D721Med (cell line): ENCODE results near the gene AP3B1.

Experiments used
- DNase-seq: peaks from one replicate; pipeline ENCODE4 v3.0.0; 2011; ENCODE audit warnings: low spot score; ENCODE audit not compliant: insufficient read length
- FAIRE-seq: peaks from 2 replicates; lab custom pipeline; 2011; peaks lifted over from hg19 to GRCh38; lab: Jason Lieb, UNC
- CTCF ChIP-seq: IDR thresholded peaks from 2 replicates; pipeline ENCODE4 v1.5.1; 2012; ENCODE audit warnings: mild to moderate bottlenecking, control low read depth; ENCODE audit not compliant: insufficient read depth; ENCODE audit errors: missing control alignments

Gene AP3B1

GRCh38 chr5:78001197-78001596 is 293.3 kb downstream of the AP3B1 start:
- FAIRE-seq (no peak), DNase-seq (no peak)
- no peak for TF ChIP-seq CTCF

- TF ChIP-seq CTCF, result no peak
- FAIRE-seq (no peak), DNase-seq (no peak)
These were observed 294.3 kb downstream of the AP3B1 start for GRCh38 chr5:78000191-78000590.

GRCh38 chr5:77999399-77999798 is 295.1 kb downstream of the AP3B1 start:
- TF ChIP-seq CTCF, result no peak
- no peak for FAIRE-seq
- no peak for DNase-seq

GRCh38 chr5:77996943-77997342 is 297.6 kb downstream of the AP3B1 start:
- no peak for TF ChIP-seq CTCF
- FAIRE-seq (no peak), DNase-seq (no peak)

GRCh38 chr5:77995793-77996409 is 298.6 kb downstream of the AP3B1 start:
- no peak for FAIRE-seq
- DNase-seq, result no peak
- TF ChIP-seq CTCF, result no peak

GRCh38 chr5:77994943-77995342 is 299.6 kb downstream of the AP3B1 start:
- FAIRE-seq, result no peak
- no peak for DNase-seq
- no peak for TF ChIP-seq CTCF

- TF ChIP-seq CTCF, result no peak
- DNase-seq (no peak), FAIRE-seq (no peak)
These were observed 300.6 kb downstream of the AP3B1 start for GRCh38 chr5:77993855-77994318.
